ENCODE measurements around the gene SLC5A5. TPM values are rescaled to one million over a fixed set of nuclear protein-coding genes. Genes with fewer than 3 reads are reported as not detected.
A peak's percentile ranks its signal among the peaks of the same experiment; 100 is the strongest.
"Not testable (repeated sequence)": the region's sequence is repeated elsewhere in the genome, so short reads cannot be mapped to it uniquely, and the experiment has no call there.

Gene SLC5A5
- total RNA-seq, 2 experiments from 2014 or later: 1.5 to 1.8 TPM

DNA sequence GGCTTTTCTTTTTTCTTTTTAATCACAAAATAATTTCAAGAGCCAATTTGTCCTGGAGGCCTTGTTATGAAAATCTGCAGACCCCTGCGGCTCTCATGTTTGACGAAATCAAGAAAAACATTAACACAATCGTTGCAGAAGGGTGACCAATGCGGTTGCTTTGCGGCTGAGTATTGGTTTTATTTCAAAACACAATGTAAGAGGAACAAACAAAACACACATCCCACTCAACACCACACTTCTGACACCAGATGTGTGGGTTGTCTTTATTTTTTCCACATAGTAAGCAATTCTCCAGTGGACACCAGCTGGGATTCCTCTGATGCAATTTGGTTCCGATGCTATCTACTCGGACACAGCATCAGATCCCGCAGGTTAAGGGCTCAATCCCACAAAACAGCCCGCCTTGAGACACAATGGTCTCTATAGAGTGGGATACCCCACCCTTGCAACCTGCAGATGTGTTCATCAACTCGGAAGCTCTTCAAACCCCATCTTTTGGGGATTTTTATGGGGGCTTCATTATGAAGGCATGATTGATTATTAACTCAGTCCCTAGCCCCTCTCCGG is 39.1 kb downstream of the SLC5A5 start:
- no peaks in the 10 kb centered on the region for H3K4me1 Mint-ChIP-seq (ENCODE audit: low read depth)
- ATAC-seq: no peak
- H3K9me3 Mint-ChIP-seq (ENCODE audit: insufficient read depth): peaks cover 4% of the 10 kb centered on the region
- no peak overlapping the region for H3K27ac Mint-ChIP-seq
- ChIA-PET CTCF (interaction anchor here (1.1 kb wide), 1 partner anchor 22 kb away, joined by 3 read pairs; the partner anchor contains the start of gene CCDC124), POLR2A (interaction anchor here (0.7 kb wide), 1 partner anchor 658 kb away, joined by 4 read pairs; no protein-coding TSS in a partner anchor)
- no peak overlapping the region for H3K4me3 Mint-ChIP-seq
- H3K27me3 Mint-ChIP-seq (ENCODE audit: low read depth): no peaks in the 10 kb centered on the region
- no peak for DNase-seq
- no peaks in the 10 kb centered on the region for H3K36me3 Mint-ChIP-seq (ENCODE audit: low read depth)

DNA sequence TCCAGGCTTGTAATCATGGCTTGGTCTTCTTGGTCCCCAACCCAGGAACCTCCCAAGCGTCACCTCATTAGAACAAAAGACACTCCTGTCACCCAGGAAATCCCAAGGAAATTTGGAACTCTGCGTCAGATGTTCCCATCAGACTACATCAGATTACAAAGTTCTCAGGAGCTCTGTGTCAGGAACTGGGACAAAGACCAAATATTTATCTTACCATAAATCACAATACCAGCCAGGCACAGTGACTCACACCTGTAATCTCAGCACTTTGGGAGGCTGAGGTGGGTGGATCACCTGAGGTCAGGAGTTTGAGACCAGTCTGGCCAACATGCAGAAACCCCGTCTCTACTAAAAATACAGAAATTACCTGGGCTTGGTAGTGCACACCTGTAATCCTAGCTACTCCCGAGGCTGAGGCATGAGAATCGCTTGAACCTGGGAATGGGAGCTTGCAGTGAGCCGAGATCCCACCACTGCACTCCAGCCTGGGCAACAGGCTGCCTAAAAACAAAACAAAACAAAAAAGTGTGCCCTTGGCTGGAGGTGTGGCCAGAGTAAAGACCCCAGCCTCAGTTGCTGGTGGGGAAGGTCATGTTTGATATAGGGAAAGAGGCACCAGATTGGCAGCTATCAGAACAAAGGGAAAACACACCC is 44.3 kb downstream of the SLC5A5 start:
- ATAC-seq (no peak), DNase-seq (no peak)
- Mint-ChIP-seq H3K9me3 (ENCODE audit: insufficient read depth) (no peaks in the 10 kb centered on the region), H3K4me3 (no peak overlapping the region), H3K27me3 (ENCODE audit: low read depth) (no peaks in the 10 kb centered on the region), H3K27ac (no peak overlapping the region), H3K4me1 (ENCODE audit: low read depth) (no peaks in the 10 kb centered on the region), H3K36me3 (ENCODE audit: low read depth) (no peaks in the 10 kb centered on the region)
- ChIA-PET POLR2A (no interaction called here), CTCF (interaction anchor here (1.2 kb wide), 1 partner anchor 56 kb away, joined by 4 read pairs; the partner anchor contains the start of gene RPL18A)

DNA sequence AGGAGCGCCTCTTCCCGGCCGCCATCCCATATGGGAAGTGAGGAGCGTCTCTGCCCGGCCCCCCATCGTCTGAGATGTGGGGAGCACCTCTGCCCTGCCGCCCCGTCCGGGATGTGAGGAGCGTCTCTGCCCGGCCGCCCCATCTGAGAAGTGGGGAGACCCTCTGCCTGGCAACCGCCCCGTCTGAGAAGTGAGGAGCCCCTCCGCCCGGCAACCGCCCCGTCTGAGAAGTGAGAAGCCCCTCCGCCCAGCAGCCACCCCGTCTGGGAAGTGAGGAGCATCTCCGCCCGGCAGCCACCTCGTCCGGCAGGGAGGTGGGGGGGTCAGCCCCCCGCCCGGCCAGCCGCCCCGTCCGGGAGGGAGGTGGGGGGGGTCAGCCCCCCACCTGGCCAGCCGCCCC is 46.4 kb downstream of the SLC5A5 start:
- DNase-seq; ATAC-seq; H3K4me1 Mint-ChIP-seq (ENCODE audit: low read depth); H3K4me3 Mint-ChIP-seq; H3K9me3 Mint-ChIP-seq (ENCODE audit: insufficient read depth); POLR2A ChIA-PET; H3K36me3 Mint-ChIP-seq (ENCODE audit: low read depth); H3K27ac Mint-ChIP-seq; H3K27me3 Mint-ChIP-seq (ENCODE audit: low read depth); CTCF ChIA-PET: not testable (repeated sequence)

- ATAC-seq; H3K4me1 Mint-ChIP-seq (ENCODE audit: low read depth); H3K4me3 Mint-ChIP-seq; H3K27ac Mint-ChIP-seq; POLR2A ChIA-PET; H3K36me3 Mint-ChIP-seq (ENCODE audit: low read depth); H3K27me3 Mint-ChIP-seq (ENCODE audit: low read depth); DNase-seq; H3K9me3 Mint-ChIP-seq (ENCODE audit: insufficient read depth): not testable (repeated sequence)
- CTCF ChIA-PET: interaction anchor here (1.0 kb wide), 1 partner anchor 59 kb away, joined by 3 read pairs; the partner anchor contains the start of gene RPL18A
These were observed 47.4 kb downstream of the SLC5A5 start for GRCh38 chr19:17919122-17919521.

DNA sequence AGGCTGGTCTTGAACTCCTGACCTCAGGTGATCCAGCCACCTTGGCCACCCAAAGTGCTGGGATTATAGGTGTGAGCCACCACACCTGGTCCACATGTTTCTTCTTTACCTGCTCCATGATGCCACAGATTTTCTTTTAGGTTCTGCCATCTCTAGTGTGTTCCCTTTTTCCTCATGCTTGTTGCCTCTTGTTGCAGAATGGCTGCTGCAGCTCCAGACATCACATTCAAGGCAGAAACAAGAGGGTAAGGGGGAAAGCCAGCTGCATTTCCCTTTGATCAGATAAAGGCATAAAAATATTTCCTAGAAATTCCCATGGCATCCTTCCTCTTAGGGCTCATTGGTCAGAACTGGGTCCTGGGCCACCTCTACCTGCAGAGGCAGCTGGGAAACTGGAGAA is 48.8 kb downstream of the SLC5A5 start:
- Mint-ChIP-seq H3K27me3 (ENCODE audit: low read depth) (no peaks in the 10 kb centered on the region), H3K9me3 (ENCODE audit: insufficient read depth) (no peaks in the 10 kb centered on the region), H3K36me3 (ENCODE audit: low read depth) (no peaks in the 10 kb centered on the region), H3K4me3 (no peak overlapping the region), H3K4me1 (ENCODE audit: low read depth) (no peaks in the 10 kb centered on the region), H3K27ac (no peak overlapping the region)
- ATAC-seq (no peak), DNase-seq (no peak)
- POLR2A ChIA-PET: no interaction called here
- CTCF ChIA-PET: interaction anchor here (1.0 kb wide), 1 partner anchor 12 kb away, joined by 4 read pairs; the partner anchor contains the start of gene CCDC124

DNA sequence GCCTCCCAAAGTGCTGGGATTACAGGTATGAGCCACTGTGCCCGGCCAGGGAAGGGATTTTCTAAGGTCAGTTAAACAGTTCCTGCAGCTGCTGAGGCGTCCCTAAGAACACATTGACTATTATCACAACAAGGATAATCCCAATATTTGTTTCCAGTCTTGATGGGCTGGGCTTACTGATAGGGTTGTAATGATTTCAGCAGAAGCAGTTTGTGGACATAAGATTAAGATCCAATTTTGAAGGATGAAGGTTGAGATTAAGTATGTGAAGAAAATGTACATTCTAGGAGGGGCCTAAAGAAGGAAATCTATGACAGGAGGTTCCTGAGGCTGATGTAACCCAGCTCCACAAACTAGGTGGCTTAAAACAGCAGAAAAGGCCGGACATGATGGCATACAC is 50.4 kb downstream of the SLC5A5 start:
- H3K4me3 Mint-ChIP-seq: no peak overlapping the region
- POLR2A ChIA-PET: no interaction called here
- CTCF ChIA-PET: no interaction called here
- ATAC-seq (no peak), DNase-seq (no peak)
- H3K4me1 Mint-ChIP-seq (ENCODE audit: low read depth): no peaks in the 10 kb centered on the region
- H3K9me3 Mint-ChIP-seq (ENCODE audit: insufficient read depth): no peaks in the 10 kb centered on the region
- H3K36me3 Mint-ChIP-seq (ENCODE audit: low read depth): no peaks in the 10 kb centered on the region
- H3K27ac Mint-ChIP-seq: no peak overlapping the region
- no peaks in the 10 kb centered on the region for H3K27me3 Mint-ChIP-seq (ENCODE audit: low read depth)

- ATAC-seq (no peak), DNase-seq (no peak)
- Mint-ChIP-seq H3K4me3 (no peak overlapping the region), H3K4me1 (ENCODE audit: low read depth) (peaks cover 2% of the 10 kb centered on the region), H3K9me3 (ENCODE audit: insufficient read depth) (no peaks in the 10 kb centered on the region), H3K36me3 (ENCODE audit: low read depth) (no peaks in the 10 kb centered on the region), H3K27ac (no peak overlapping the region), H3K27me3 (ENCODE audit: low read depth) (peaks cover 2% of the 10 kb centered on the region)
- ChIA-PET POLR2A (no interaction called here), CTCF (no interaction called here)
These were observed 54.3 kb downstream of the SLC5A5 start for GRCh38 chr19:17926044-17926443.

DNA sequence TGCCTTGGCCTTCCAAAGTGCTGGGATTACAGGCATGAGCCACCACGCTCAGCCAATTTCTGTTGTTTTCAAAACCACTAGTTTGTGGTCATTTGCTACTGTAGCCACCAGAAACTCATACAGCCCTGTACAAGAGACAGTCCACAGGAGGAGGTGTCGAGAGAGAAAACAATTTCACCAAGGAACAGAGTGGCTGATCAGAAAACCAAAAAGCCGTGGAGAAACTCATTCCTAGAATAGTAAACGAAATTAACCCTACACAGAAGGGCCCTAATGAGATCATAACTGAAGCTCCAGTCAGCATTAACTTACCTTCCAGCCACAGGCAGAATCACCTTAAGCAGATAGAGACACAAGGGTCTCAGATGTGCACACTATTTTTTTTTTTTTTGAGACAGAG is 57.3 kb downstream of the SLC5A5 start:
- Mint-ChIP-seq H3K27me3 (ENCODE audit: low read depth) (peaks cover 2% of the 10 kb centered on the region), H3K36me3 (ENCODE audit: low read depth) (no peaks in the 10 kb centered on the region), H3K4me1 (ENCODE audit: low read depth) (peaks cover 18% of the 10 kb centered on the region), H3K9me3 (ENCODE audit: insufficient read depth) (no peaks in the 10 kb centered on the region), H3K4me3 (no peak overlapping the region), H3K27ac (no peak overlapping the region)
- DNase-seq (no peak), ATAC-seq (no peak)
- CTCF ChIA-PET: interaction anchor here (1.2 to 7.4 kb wide), 3 partner anchors 9 to 67 kb away, joined by 5 to 289 read pairs (median 6); partner anchors contain the start of gene RPL18A
- POLR2A ChIA-PET: interaction anchor here (0.6 kb wide), 1 partner anchor 70 kb away, joined by 3 read pairs; the partner anchor contains the start of gene RPL18A

DNA sequence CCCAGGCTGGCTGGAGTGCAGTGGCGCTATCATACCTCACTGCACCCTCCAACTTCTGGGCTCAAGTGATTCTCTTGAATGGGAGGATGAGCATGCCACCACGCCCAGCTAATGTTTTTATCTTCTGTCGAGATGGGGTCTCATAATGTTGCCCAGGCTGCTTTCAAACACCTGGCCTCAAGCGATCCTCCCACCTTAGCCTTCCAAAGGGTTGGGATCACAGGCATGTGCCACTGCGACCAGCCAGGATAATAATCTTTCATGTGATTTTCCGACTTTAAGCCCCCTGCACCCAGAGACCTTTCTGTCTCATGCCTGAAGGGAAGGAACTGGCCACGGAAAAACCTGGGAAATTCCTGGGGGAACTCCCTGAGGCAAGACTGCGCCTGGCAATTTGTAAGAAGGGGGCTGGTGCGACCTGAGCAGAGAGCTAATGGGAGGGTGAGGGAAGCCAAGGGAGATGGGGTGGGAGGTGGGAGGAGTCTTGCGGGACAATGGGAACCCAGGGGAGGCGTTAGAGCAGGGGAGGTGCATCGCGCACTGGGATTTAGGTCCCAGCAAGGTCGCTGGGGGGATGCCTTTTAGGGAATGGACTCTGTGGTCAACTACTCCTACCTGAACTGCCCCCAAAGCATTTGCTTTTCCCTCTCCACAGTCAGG is 59.9 kb downstream of the SLC5A5 start:
- ChIA-PET POLR2A (interaction anchor here (0.8 to 2.8 kb wide), 9 partner anchors 13 to 325 kb away, joined by 3 to 69 read pairs (median 6); partner anchors contain the start of genes JAK3 and RPL18A), CTCF (interaction anchor here (0.9 to 7.4 kb wide), 19 partner anchors 14 to 227 kb away, joined by 3 to 289 read pairs (median 8); partner anchors contain the start of genes JAK3, MAP1S, RPL18A and SLC5A5)
- Mint-ChIP-seq H3K27me3 (ENCODE audit: low read depth) (peaks cover 2% of the 10 kb centered on the region), H3K4me3 (peak overlapping the region; percentile 49), H3K27ac (peak overlapping the region; percentile 23), H3K9me3 (ENCODE audit: insufficient read depth) (no peaks in the 10 kb centered on the region), H3K36me3 (ENCODE audit: low read depth) (no peaks in the 10 kb centered on the region), H3K4me1 (ENCODE audit: low read depth) (peaks cover 21% of the 10 kb centered on the region)
- DNase-seq (no peak), ATAC-seq (no peak)

GRCh38 chr19:17932485-17933338 is 61.0 kb downstream of the SLC5A5 start, which contains the start of gene CCDC124:
TSS of gene CCDC124 (plus strand) at chr19:17933015. CDS start at chr19:17936421, 3,406 bp downstream.
- ChIA-PET POLR2A (interaction anchor here (0.6 to 2.8 kb wide), 13 partner anchors 12 to 326 kb away, joined by 3 to 69 read pairs (median 5); partner anchors contain the start of genes FCHO1, JAK3 and RPL18A), CTCF (interaction anchor here (0.6 to 7.4 kb wide), 39 partner anchors 8 to 492 kb away, joined by 3 to 289 read pairs (median 4); partner anchors contain the start of genes ARRDC2, B3GNT3, JAK3 and KCNN1)
- H3K36me3 Mint-ChIP-seq (ENCODE audit: low read depth): peaks cover 4% of the 10 kb centered on the region
- H3K4me1 Mint-ChIP-seq (ENCODE audit: low read depth): peaks cover 21% of the 10 kb centered on the region
- DNase-seq: peak; percentile 95
- peak; percentile 99 for ATAC-seq
- peaks cover 2% of the 10 kb centered on the region for H3K27me3 Mint-ChIP-seq (ENCODE audit: low read depth)
- peak within 1 kb of the TSS; percentile 83 for H3K4me3 Mint-ChIP-seq
- peak within 1 kb of the TSS; percentile 96 for H3K27ac Mint-ChIP-seq
- H3K9me3 Mint-ChIP-seq (ENCODE audit: insufficient read depth): no peaks in the 10 kb centered on the region
